Measurements from ENCODE around the gene DIABLO.
"Not testable (repeated sequence)": the region's sequence is repeated elsewhere in the genome, so short reads cannot be mapped to it uniquely, and the experiment has no call there.

DIABLO gene

DNA sequence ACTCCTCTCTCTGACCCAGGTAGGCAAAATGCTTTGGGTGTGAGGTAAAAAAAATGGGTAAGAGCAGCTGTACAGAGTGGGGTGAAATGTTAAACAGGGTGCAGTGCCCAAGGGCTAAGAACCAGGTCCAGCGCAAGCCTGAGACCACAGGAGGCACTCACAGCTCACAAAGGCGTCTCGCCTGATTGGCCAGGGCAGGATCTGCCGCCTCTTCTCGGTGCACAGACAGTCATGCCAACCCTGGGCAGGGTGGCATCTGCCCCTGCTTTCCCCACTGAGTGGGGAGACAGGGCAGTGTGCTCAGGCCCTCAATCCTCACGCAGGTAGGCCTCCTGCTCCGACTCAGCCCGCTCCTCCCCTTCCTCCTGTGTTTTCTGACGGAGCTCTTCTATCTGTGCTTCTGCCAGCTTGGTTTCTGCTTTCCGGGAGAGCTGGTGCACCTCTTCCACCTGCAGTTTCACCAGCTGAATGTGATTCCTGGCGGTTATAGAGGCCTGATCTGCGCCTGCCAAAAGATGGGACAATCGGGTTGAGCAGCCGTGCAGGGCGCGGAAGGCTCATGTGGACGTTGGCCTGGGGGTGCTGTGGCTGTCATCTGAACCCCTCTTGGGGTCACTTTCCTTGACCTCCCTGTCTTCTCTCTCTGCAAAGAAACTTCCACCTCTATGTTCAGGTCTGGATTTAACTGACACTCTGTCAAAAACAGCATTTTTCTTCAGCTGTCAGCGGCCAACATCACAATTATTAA is 17.6 kb downstream of the DIABLO start:
- DNase-seq, result no peak

DNA sequence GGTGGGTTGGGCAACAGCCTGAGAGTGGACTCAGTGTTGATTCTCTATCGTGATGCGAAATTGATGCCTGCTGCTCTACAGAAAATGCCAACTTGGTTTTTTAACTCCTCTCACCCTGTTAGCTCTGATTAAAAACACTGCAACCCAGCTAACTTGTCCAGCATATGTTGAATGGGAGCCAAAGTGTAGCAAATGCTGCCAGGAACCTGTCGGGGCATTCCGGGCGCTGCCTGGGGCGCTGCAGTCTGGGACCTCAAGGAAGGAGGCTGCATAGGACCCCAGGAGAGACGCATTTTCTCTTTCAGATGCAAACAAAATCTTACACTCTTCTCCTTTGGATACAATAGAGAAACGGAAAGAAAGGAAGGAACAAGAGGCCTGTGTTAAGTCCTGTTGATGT is 18.5 kb downstream of the DIABLO start:
- DNase-seq, result no peak

DNA sequence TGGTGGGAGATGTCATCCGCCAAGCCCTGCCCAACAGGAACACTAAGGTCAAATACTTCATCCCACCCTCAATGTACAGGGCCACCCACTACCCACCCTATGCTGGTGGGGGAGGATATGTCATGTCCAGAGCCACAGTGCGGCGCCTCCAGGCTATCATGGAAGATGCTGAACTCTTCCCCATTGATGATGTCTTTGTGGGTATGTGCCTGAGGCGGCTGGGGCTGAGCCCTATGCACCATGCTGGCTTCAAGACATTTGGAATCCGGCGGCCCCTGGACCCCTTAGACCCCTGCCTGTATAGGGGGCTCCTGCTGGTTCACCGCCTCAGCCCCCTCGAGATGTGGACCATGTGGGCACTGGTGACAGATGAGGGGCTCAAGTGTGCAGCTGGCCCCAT is 18.9 kb downstream of the DIABLO start:
- DNase-seq, result no peak

DNA sequence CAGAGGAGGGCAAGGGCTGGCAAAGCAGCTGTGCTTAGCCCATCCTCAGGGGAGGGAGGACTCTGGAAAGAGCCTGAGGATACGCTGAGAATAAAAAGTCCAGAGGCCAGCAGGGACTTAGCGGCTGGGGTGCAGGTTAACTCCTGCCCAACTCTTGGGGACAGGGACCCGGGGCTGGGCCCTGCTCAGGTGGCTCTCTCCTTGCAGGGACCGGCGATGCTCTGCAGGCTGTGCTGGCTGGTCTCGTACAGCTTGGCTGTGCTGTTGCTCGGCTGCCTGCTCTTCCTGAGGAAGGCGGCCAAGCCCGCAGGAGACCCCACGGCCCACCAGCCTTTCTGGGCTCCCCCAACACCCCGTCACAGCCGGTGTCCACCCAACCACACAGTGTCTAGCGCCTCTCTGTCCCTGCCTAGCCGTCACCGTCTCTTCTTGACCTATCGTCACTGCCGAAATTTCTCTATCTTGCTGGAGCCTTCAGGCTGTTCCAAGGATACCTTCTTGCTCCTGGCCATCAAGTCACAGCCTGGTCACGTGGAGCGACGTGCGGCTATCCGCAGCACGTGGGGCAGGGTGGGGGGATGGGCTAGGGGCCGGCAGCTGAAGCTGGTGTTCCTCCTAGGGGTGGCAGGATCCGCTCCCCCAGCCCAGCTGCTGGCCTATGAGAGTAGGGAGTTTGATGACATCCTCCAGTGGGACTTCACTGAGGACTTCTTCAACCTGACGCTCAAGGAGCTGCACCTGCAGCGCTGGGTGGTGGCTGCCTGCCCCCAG is 19.6 kb downstream of the DIABLO start:
- DNase-seq, result no peak

DNA sequence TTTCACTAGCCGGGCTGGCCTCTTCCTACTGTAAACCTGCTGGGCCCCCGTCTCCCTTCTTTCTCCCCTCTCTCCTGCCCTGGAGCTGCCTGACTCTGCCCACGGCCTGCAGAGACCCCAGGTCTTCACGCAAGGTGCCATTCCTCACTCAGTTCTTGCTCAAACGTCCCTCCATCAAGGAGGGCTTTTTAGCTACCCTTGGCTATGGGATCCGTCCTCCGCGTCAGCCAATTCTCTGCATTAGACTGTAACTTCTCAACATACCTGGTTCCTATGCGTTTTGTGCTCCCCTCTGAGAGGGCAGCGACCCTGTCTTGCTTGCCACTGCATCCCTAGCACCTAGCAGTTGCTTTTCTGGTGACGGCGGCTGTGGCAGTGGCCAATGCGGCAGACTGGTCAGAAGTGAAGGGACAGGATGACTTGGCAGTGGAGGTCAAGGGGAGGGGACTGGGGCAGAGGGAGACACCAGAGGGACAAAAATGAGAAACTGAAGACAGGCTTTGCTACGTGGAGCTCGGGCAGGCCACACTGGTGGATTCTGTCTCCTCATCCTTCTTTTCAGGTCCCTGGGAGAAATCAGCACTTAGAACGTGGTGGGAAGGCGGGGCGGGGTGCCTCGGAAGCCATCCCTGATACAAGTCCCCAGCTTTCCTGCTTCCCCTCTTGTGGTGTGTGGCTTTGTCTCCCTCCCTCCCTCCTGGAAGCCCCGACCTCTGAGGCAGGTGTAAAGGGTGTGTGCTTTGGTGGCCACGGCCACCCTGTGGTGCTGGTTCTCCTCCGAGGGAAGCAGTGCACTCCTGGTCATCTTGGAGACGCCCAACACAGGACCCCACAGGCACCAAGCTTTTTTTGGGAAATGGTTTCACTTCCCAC is 20.6 kb downstream of the DIABLO start:
- DNase-seq, result no peak

DNA sequence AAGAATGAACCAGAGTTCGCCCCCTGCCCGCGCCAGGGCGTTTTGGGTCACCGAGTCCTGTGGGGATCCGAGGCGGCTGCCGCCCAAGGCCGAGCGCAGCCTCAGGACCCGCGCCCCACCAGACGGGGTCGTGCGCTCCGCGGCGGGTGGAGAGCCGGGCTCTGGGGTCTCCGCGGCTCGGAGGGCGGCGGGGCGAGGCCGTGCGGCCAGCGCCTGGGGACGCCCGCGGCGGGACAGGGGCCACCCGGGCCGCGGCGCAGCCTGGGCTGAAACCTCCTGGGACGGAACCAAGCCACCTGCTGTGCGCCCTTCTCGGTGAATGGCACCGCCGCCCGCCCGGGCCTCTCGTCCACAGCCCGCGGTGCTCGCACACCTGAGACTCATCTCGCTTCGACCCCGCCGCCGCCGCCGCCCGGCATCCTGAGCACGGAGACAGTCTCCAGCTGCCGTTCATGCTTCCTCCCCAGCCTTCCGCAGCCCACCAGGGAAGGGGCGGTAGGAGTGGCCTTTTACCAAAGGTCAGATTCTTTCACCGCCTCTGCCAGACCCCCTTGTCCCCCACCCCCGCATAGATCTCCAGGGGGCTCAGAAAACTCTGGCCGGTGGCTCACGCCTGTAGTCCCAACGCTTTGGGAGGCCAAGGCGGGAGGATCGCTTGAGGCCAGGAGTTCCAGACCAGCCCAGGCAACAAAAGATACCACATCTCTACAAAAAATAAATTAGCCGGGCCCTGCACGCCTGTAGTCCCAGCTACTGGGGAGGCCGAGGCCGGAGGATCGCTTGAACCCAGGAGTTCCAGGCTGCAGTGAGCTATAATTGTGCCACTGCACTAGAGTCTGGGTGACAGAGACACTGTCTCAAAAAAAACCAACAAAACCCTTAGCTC is 21.4 kb downstream of the DIABLO start:
- no peak for DNase-seq

DNA sequence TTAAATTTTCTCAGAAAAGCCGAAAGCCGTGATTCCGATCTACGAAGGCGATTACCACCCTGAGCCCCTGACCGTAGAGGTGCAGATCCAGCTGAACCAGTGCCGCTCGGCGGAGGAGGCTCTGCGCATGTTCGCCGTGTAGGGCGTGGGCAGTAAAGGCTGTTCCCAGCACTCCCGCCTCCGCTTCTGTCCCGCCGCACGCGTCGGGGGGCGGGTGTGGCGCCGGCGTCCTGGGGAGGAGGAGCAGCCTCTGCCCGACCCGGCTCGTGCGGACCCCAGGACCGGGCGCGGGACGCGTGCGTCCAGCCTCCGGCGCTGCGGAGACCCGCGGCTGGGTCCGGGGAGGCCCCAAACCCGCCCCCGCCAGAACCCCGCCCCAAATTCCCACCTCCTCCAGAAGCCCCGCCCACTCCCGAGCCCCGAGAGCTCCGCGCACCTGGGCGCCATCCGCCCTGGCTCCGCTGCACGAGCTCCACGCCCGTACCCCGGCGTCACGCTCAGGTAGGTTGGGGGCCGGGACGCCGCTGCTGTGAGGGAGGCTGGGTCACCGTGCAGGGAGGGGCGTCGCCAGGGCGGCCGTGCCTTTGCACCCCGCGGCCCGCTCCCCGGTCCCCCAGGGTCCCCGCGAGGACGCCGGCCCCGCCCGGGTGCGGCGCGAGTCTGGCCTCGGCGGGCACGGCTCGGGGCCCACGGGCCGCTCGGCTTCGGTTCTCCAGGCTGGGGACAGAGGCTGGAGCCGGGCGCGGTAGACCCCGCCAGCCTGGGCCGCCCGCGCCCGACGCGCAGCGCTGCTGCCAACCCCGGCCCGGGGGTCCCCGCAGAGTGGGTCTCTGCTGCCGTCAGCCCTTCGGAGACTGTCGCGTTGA is 22.3 kb downstream of the DIABLO start, which contains the start of gene B3GNT4:
TSS of gene B3GNT4 (plus strand) at position 409 of the 866 bp plus-strand sequence. CDS start 910 bp downstream, outside the sequence.
- DNase-seq, result peak; percentile 73

DNA sequence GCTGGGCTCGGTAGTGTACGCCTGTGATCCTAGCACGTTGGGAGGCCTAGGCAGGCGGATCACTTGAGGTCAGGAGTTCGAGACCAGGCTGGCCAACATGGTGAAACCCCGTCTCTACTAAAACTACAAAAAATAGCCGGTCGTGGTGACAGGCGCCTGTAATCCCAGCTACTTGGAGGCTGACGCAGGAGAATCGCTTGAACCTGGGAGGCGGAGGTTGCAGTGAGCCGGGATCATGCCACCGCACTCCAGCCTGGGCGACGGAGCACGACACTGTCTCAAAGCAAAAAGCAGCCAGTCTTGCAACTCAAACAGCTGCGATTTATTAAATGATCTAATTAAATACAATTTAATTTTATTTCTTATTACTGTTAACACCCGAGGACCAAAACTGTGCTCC is 23.0 kb downstream of the DIABLO start:
- not testable (repeated sequence) for DNase-seq

DNA sequence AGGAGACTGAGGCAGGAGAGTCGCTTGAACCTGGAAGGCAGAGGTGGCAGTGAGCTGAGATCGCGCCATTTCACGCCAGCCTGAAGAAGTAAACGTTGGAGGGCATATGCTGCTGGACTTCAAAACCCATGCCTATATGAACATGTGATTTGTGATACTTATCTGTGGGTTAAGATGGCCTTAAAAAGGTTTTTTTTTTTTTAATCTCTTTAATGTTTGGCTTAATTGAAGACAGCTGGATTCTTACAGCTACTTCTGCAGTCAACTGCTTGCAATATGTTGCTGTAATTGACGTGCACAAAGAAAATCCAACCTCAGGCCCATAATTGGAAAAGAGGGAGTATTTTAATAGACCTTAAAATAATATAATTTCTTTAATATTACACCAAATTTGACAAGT is 23.8 kb downstream of the DIABLO start:
- no peak for DNase-seq

DNA sequence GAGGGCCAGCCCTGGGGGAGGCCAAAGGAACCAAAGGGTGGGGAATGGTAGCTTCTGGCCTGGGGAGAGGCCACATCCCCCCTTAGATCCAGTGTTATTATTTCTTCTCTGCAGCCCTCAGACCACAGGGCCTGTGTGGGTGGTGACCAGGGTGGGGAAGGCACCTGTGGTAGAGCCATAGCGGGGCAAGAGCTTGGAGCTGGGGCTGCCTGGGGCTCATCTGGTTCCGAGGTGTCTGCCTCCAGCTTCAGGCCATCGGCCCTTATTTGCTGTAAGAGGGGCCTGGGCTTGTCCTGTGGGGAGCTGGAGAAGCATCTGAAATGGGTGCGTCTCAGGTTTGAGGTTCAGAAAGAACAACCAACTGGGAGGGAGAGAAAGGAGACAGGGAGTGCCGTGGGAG is 24.5 kb downstream of the DIABLO start:
- DNase-seq, result no peak

DNA sequence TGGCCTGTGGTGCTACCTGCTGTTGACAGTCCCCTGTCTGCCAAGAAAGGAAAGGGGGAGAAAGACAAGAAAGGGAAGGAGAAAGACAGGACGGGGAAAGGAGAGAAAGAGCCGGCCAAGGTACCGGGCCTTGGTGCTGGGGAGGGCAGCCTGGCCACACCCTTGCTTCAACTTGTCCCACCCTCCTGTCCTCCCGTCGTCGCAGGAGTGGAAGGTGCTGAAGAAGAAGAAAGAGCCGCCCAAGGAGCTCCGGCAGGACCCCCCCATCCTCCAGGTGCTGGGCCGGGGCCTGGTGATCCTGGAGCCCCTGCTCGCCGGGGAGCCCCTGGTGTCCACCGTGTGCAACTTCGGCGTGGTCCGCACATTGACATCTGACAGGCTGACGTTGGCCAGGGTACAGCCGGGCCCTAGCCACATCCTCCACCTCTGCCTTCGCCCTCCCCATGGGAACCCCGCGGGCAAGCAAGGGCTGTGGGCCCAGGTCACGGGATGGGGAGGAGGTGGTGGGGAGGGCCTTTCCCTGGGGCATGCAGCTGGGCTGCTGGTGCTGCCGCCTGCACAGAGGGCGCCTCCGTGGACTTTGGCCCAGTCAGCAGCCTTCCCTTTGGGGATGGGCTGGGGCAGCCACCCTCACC is 25.2 kb downstream of the DIABLO start:
- no peak for DNase-seq

DNA sequence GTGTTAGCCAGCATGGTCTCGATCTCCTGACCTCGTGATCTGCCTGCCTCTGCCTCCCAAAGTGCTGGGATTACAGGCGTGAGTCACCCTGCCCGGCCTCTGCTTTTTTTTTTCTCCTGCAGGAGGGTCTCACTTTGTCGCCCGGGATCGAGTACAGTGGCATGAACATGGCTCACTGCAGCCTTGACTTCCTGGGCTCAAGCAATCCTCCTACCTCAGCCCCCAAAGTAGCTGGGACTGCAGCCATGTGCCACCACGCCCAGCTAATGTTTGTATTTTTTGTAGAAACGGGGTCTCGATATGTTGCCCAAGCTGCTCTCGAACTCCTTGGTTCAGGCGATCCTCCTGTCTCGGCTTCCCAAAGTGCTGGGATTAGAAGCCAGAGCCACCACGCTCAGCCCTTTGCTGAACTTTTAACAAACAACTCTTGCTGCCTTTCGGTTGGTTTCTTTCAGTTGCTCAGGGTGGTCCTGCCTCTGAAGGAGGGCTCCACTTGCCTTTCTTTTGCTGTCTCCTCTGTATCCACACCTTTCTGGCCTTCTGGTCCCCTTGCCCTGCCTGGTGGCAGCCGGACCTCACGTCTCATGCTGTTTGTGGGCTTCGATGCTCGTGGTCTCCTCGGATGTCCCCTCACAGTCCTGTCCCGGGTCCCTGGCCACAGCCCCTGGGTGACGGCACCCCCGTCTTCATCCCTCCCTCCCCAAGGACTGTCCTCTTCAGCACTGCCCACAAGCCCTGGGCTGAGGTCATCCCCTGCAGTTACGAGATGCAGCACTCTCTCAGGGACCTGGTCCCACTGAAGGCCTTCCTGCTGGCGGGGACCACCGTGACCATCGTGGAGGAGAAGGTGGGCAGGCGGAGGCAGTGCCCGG is 26.1 kb downstream of the DIABLO start:
- DNase-seq, result no peak

DNA sequence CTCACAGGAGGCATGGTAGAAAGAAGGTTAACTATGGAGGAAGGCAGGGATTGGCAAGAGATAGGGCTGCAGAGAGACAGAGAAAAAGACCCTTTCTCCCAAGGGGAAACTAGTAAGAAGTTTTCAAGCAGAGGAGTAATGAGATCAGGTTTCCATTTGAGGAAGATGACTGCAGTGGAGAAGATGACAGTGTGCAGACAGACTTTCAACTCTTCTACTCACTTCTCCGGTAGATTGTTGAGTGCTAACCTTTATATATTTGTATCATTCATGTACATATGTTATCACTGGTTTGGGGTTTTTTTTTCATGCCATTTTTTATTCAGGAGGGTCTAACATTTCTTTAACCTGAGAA is 28.3 kb downstream of the DIABLO start:
- DNase-seq, result no peak

DNA sequence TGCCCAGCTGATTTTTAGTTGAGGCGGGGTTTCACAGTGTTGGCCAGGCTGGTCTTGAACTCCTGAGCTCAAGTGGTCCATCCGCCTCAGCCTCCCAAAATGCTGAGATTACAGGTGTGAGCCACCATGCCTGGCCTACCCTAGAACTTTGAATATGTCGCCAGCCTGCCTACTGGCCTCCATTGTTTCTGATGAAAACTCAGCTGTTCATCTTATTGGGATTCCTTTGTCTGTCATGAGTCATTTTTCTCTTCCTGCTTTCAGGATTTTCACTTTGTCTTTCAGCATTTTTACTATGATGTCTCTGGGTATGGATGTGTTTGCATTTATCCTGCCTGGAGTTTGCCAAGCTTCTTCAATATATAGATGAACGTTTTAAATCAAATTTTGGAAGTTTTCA is 30.4 kb downstream of the DIABLO start:
- no peak for DNase-seq

DNA sequence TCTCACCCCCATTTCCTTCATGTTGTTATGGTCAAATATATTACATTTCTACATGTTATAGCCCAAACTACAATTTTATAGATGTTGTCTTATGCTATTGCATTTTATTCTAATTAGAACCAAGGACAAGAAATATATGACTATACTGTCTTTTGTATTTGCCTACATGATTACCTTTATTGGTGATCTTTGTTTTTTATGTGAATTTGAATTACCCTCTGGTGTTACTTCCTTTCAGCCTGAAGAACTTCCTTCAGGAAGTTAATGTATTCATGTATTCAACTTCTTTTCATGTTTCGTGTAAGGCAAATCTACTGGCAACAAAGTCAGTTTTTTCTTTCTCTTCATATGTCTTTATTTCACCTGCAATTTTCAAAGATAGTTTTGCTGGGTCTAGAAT is 31.0 kb downstream of the DIABLO start:
- no peak for DNase-seq

DNA sequence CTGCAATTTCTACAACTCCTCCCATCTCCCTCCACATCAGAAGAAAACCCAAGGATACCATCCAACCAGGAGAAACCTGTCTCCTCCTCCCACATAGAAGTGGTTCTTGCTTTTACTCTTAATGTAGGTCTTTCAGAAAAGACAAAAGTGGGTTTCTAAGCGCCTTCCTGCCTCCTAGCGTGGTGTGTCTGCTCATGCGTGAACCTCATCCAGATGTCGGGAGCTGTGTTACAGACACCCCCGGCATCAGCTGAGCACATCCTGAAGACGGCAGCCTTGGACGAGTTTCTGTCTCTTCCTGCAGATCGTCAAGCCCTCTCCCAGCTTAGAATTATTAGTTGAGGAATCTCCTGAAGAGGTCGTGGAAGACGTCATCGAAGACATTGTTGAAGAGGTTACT is 33.4 kb downstream of the DIABLO start:
- no peak for DNase-seq

DNA sequence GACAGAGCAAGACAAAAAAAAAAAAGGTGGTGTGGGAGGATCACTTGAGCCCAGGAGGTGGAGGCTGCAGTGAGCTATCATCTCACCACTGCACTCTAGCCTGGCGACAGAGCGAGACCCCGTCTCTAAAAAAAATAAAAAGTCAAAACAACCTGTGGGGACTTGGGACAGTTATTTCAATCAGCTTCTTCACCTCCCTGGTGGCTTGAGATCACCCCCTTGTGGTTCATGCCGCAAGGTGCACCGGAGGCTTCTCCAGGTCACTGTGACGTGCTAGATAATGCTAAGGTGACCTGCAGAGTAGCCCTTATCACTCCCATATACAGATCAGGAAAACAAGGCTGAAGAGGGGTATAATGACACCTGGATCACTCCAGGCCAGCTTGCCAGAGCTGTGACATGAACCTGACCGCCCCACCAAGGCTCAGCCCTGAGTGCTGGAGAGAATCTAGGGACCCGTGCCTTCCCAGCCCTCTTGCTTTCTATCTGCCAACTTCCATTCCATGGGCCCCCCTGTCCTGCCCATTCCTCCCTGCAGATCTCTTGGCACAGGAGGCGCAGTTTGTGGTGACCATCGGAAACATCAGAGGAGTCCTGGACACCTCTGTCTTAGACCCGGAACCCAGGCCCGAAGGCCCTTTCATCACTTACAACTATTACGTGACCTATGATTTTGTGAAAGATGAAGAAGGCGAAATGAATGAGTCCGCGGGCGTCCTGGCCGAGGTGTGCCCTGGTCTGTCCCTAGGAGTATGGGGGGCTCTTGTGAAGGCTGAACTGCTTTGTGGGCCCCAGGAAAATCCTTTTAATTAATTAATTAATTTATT is 34.8 kb downstream of the DIABLO start:
- peak; percentile 85 for DNase-seq

DNA sequence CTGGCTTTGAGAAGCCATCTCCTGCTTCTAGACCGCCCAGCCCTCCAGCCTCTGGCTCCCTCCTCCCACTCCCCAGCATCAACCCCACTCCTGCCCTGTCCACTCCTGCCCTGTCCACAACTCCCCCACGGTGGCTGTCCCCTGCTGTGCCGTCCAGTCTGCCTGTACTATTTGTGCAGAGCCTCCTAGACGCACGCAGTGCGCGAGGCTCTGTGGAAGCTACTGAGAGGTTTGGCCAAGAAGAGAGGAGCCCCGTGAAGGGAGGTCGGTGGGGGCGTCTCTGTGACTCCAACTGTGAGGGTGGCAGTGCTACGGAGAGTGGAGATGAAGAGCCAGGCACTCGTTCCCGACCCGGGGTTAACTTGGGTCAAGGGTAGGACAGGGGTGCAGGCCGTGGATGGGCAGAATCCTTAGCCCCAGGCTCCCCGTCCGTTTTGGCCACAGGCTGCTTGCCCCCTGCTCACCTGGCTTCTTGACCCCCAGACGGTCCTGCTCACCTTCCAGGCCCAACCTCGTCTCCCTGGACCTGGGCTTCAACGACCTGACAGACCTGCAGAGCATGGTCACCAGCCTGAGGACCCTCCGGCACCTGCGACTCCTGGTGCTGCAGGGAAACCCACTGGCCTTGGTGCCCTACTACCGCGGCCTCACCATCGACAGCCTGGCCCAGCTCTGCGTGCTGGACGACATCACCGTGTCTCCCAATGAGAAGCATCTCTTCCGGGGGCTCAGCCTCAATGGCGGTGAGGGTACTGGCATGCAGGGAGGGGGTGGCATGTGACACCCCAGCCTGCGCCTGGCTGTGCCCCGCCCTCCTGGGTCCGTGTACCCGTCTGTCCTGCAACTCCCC is 36.0 kb downstream of the DIABLO start:
- no peak for DNase-seq
